WTC11 (cell line): ENCODE measurements around the gene OPALIN. TPM values are rescaled to one million over a fixed set of nuclear protein-coding genes. Genes with fewer than 3 reads are reported as not detected.

Source experiments
- ATAC-seq: fragments of 200-7000 bp; cut with Tn5 transposase; 2 replicates; pipeline ENCODE4 v1.10.0; 2021; ENCODE audit warnings: mild to moderate bottlenecking, moderate library complexity
- CTCF ChIA-PET: fragments of 300-600 bp; sonication (Branson Sonifier 250); formaldehyde crosslinking; loops from one replicate; lab custom pipeline; 2021; ENCODE audit warnings: antibody characterized with exemption; lab: Charles Lee
- POLR2A ChIA-PET: fragments of 350-600 bp; sonication (Branson Sonifier 250); formaldehyde crosslinking; loops from one replicate; lab custom pipeline; 2021; ENCODE audit warnings: antibody characterized with exemption; lab: Charles Lee
- DNase-seq: peaks from one replicate; pipeline ENCODE4 v3.0.0; 2021; ENCODE audit warnings: low spot score
- H3K27ac Mint-ChIP-seq: 2 replicates; pipeline ENCODE4 v1.8.0; 2021; ENCODE audit warnings: mixed read lengths
- H3K27me3 Mint-ChIP-seq: 2 replicates; pipeline ENCODE4 v1.8.0; 2021; ENCODE audit warnings: low read depth, mild to moderate bottlenecking, moderate library complexity, mixed read lengths
- H3K36me3 Mint-ChIP-seq: 2 replicates; pipeline ENCODE4 v1.8.0; 2021; ENCODE audit warnings: mixed read lengths
- H3K4me1 Mint-ChIP-seq: 2 replicates; pipeline ENCODE4 v1.8.0; 2022; ENCODE audit warnings: mixed read lengths
- H3K4me3 Mint-ChIP-seq: 2 replicates; pipeline ENCODE4 v1.8.0; 2021; ENCODE audit warnings: mild to moderate bottlenecking, moderate library complexity, mixed read lengths
- H3K9me3 Mint-ChIP-seq: 2 replicates; pipeline ENCODE4 v1.8.0; 2021; ENCODE audit warnings: mixed read lengths
- AFF4 ChIP-seq: sonication (generic); formaldehyde crosslinking; IDR thresholded peaks from 2 replicates; pipeline ENCODE4 v1.8.1; 2023; ENCODE audit warnings: mild to moderate bottlenecking, missing genetic modification reagents, borderline replicate concordance
- ATF3 ChIP-seq: sonication (generic); formaldehyde crosslinking; conservative IDR thresholded peaks from 2 replicates; pipeline ENCODE4 v1.8.1; 2022; ENCODE audit warnings: mild to moderate bottlenecking, missing genetic modification reagents
- ELF4 ChIP-seq: sonication (generic); formaldehyde crosslinking; IDR thresholded peaks from 2 replicates; pipeline ENCODE4 v1.8.1; 2022; ENCODE audit warnings: low read depth, mild to moderate bottlenecking, moderate library complexity, missing genetic modification reagents
- FOXP4 ChIP-seq: sonication (generic); formaldehyde crosslinking; IDR thresholded peaks from 2 replicates; pipeline ENCODE4 v1.8.0; 2022; ENCODE audit warnings: mild to moderate bottlenecking, missing genetic modification reagents
- HMGA2 ChIP-seq: fragments of 250-450 bp; sonication (Bioruptor Pico); IDR thresholded peaks from 2 replicates; pipeline ENCODE4 v1.4.0; 2021; ENCODE audit warnings: mild to moderate bottlenecking, moderate library complexity
- NFATC4 ChIP-seq: fragments of 250-450 bp; sonication (Bioruptor Pico); IDR thresholded peaks from 2 replicates; pipeline ENCODE4 v1.9.0; 2021; ENCODE audit warnings: mild to moderate bottlenecking
- NFE2L1 ChIP-seq: sonication (generic); formaldehyde crosslinking; IDR thresholded peaks from 2 replicates; pipeline ENCODE4 v1.8.1; 2023; ENCODE audit warnings: missing genetic modification reagents
- NR2C2 ChIP-seq: sonication (generic); formaldehyde crosslinking; IDR thresholded peaks from 2 replicates; pipeline ENCODE4 v1.8.0; 2022; ENCODE audit warnings: mild to moderate bottlenecking, missing genetic modification reagents
- PRRX2 ChIP-seq: fragments of 250-450 bp; sonication (Bioruptor Pico); IDR thresholded peaks from 2 replicates; pipeline ENCODE4 v1.8.0; 2021; ENCODE audit warnings: mild to moderate bottlenecking
- RELA ChIP-seq: sonication (generic); formaldehyde crosslinking; IDR thresholded peaks from 2 replicates; pipeline ENCODE4 v1.8.1; 2022; ENCODE audit warnings: missing genetic modification reagents, mild to moderate bottlenecking, borderline replicate concordance
- STAT6 ChIP-seq: sonication (generic); formaldehyde crosslinking; conservative IDR thresholded peaks from 2 replicates; pipeline ENCODE4 v1.8.1; 2023; ENCODE audit warnings: mild to moderate bottlenecking, low read depth, missing genetic modification reagents, moderate library complexity
- ZNF138 ChIP-seq: sonication (generic); formaldehyde crosslinking; conservative IDR thresholded peaks from 2 replicates; pipeline ENCODE4 v1.8.1; 2022; ENCODE audit warnings: mild to moderate bottlenecking, moderate library complexity, missing genetic modification reagents
- ZNF232 ChIP-seq: sonication (generic); formaldehyde crosslinking; IDR thresholded peaks from 2 replicates; pipeline ENCODE4 v1.8.0; 2022; ENCODE audit warnings: mild to moderate bottlenecking, missing genetic modification reagents
- ZNF396 ChIP-seq: fragments of 250-450 bp; sonication (Bioruptor Pico); IDR thresholded peaks from 2 replicates; pipeline ENCODE4 v1.8.0; 2021; ENCODE audit warnings: mild to moderate bottlenecking, moderate library complexity, borderline replicate concordance
- total RNA-seq: library from RNA; stranded (reverse); gene quantifications from 3 replicates; pipeline ENCODE4 v1.2.3, GENCODE V29; 2021
- TF ChIP-seq, protein P1 (sequence below): sonication (generic); formaldehyde crosslinking; IDR thresholded peaks from 2 replicates; pipeline ENCODE4 v1.8.0; 2023; ENCODE audit warnings: mild to moderate bottlenecking, missing genetic modification reagents
- TF ChIP-seq, protein P2 (sequence below): fragments of 250-450 bp; sonication (Bioruptor Pico); IDR thresholded peaks from 2 replicates; pipeline ENCODE4 v2.1.2; 2022; ENCODE audit warnings: mild to moderate bottlenecking, moderate library complexity
- TF ChIP-seq, protein P3 (sequence below): sonication (generic); formaldehyde crosslinking; IDR thresholded peaks from 2 replicates; pipeline ENCODE4 v1.8.0; 2022; ENCODE audit warnings: mild to moderate bottlenecking, missing genetic modification reagents

OPALIN gene
- total RNA-seq, 1 experiment from 2014 or later = 0.04 TPM

GRCh38 chr10:96408201-96408600 lies 49.4 kb upstream of the OPALIN start (continued):
- TF ChIP-seq AFF4 (CRISPR knock-in tag) = no peak
- TF ChIP-seq, all 79 proteins: peak for 0

- TF ChIP-seq ELF4 (CRISPR knock-in tag) (no peak), ZNF138 (CRISPR knock-in tag) (no peak), RELA (CRISPR knock-in tag) (no peak)
- TF ChIP-seq, protein P1, sequence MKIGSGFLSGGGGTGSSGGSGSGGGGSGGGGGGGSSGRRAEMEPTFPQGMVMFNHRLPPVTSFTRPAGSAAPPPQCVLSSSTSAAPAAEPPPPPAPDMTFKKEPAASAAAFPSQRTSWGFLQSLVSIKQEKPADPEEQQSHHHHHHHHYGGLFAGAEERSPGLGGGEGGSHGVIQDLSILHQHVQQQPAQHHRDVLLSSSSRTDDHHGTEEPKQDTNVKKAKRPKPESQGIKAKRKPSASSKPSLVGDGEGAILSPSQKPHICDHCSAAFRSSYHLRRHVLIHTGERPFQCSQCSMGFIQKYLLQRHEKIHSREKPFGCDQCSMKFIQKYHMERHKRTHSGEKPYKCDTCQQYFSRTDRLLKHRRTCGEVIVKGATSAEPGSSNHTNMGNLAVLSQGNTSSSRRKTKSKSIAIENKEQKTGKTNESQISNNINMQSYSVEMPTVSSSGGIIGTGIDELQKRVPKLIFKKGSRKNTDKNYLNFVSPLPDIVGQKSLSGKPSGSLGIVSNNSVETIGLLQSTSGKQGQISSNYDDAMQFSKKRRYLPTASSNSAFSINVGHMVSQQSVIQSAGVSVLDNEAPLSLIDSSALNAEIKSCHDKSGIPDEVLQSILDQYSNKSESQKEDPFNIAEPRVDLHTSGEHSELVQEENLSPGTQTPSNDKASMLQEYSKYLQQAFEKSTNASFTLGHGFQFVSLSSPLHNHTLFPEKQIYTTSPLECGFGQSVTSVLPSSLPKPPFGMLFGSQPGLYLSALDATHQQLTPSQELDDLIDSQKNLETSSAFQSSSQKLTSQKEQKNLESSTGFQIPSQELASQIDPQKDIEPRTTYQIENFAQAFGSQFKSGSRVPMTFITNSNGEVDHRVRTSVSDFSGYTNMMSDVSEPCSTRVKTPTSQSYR (CRISPR knock-in tag) = no peak
- TF ChIP-seq, protein P2, sequence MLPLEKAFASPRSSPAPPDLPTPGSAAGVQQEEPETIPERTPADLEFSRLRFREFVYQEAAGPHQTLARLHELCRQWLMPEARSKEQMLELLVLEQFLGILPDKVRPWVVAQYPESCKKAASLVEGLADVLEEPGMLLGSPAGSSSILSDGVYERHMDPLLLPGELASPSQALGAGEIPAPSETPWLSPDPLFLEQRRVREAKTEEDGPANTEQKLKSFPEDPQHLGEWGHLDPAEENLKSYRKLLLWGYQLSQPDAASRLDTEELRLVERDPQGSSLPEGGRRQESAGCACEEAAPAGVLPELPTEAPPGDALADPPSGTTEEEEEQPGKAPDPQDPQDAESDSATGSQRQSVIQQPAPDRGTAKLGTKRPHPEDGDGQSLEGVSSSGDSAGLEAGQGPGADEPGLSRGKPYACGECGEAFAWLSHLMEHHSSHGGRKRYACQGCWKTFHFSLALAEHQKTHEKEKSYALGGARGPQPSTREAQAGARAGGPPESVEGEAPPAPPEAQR (CRISPR knock-in tag) = no peak
- POLR2A ChIA-PET = no interaction called here
- no peaks in the 10 kb centered on the region for H3K36me3 Mint-ChIP-seq
- H3K4me3 Mint-ChIP-seq = no peak overlapping the region
- DNase-seq (no peak), ATAC-seq (no peak)
- no peaks in the 10 kb centered on the region for H3K9me3 Mint-ChIP-seq
- CTCF ChIA-PET = no interaction called here
- no peaks in the 10 kb centered on the region for H3K27me3 Mint-ChIP-seq
- H3K4me1 Mint-ChIP-seq = peaks cover 4% of the 10 kb centered on the region; the same call in 1 of the 2 replicates
- no peak overlapping the region for H3K27ac Mint-ChIP-seq
Measured at GRCh38 chr10:96407560-96408069, 48.8 kb upstream of the OPALIN start.

- Mint-ChIP-seq H3K27me3 (no peaks in the 10 kb centered on the region), H3K27ac (no peak overlapping the region), H3K4me3 (no peak overlapping the region), H3K4me1 (peaks cover 16% of the 10 kb centered on the region), H3K9me3 (no peaks in the 10 kb centered on the region), H3K36me3 (no peaks in the 10 kb centered on the region)
- DNase-seq = no peak
- ATAC-seq = no peak
- CTCF ChIA-PET = interaction anchor here (0.9 to 1.3 kb wide), 2 partner anchors 9 to 64 kb away, joined by 3 to 4 read pairs; no protein-coding TSS in a partner anchor
- POLR2A ChIA-PET = no interaction called here
- TF ChIP-seq ZNF396 = no peak
- no peak for TF ChIP-seq ZNF232
- no peak for TF ChIP-seq FOXP4
- no peak for TF ChIP-seq STAT6
- TF ChIP-seq HMGA2 = no peak
- no peak for TF ChIP-seq NR2C2 (CRISPR knock-in tag)
- no peak for TF ChIP-seq PRRX2 (CRISPR knock-in tag)
- no peak for TF ChIP-seq ZNF138 (CRISPR knock-in tag)
- TF ChIP-seq NFATC4 (CRISPR knock-in tag) = no peak
- TF ChIP-seq NFE2L1 (CRISPR knock-in tag) = no peak
- TF ChIP-seq RELA (CRISPR knock-in tag) = no peak
- TF ChIP-seq, protein P3, sequence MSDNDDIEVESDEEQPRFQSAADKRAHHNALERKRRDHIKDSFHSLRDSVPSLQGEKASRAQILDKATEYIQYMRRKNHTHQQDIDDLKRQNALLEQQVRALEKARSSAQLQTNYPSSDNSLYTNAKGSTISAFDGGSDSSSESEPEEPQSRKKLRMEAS = no peak
- TF ChIP-seq ATF3 = no peak
Measured at GRCh38 chr10:96406091-96406490, 47.3 kb upstream of the OPALIN start.
